Measurements from ENCODE around the gene NPRL2. TPM values are rescaled to one million over a fixed set of nuclear protein-coding genes. Genes with fewer than 3 reads are reported as not detected.

Gene NPRL2
- total RNA-seq, 1 experiment from 2014 or later = 20.6 TPM

GRCh38 chr3:50383750-50384149 is 33.2 kb upstream of the NPRL2 start:
- no peak for ATAC-seq
- H3K9me3 Mint-ChIP-seq = no peaks in the 10 kb centered on the region

GRCh38 chr3:50382722-50383121 is 32.1 kb upstream of the NPRL2 start:
- Mint-ChIP-seq H3K4me3 (no peak overlapping the region), H3K4me1 (0 out of 2 replicates have a peak, but pooled peaks cover 2% of the 10 kb centered on the region), H3K36me3 (no peaks in the 10 kb centered on the region), H3K27me3 (ENCODE audit: low read depth) (no peaks in the 10 kb centered on the region), H3K27ac (no peak overlapping the region), H3K9me3 (no peaks in the 10 kb centered on the region)
- ChIA-PET POLR2A (no interaction called here), CTCF (interaction anchor here (1.0 kb wide), 1 partner anchor 8 kb away, joined by 3 read pairs; no protein-coding TSS in a partner anchor)
- TF ChIP-seq RELA (CRISPR knock-in tag; IDR thresholded peaks at IDR 0.05; ENCODE audit: borderline replicate concordance) (no peak), ATF6 (CRISPR knock-in tag; IDR thresholded peaks at IDR 0.05) (no peak), ZNF512 (CRISPR knock-in tag; IDR thresholded peaks at IDR 0.05; ENCODE audit: borderline replicate concordance) (no peak)
- no peak for ATAC-seq
- no peak for DNase-seq (ENCODE audit: low spot score)

More at GRCh38 chr3:50383750-50384149, 33.2 kb upstream of the NPRL2 start:
- Mint-ChIP-seq H3K27ac (no peak overlapping the region), H3K36me3 (no peaks in the 10 kb centered on the region), H3K4me3 (no peak overlapping the region), H3K27me3 (ENCODE audit: low read depth) (no peaks in the 10 kb centered on the region), H3K4me1 (no peaks in the 10 kb centered on the region)
- no peak for TF ChIP-seq ZNF219 (CRISPR knock-in tag; IDR thresholded peaks at IDR 0.05; ENCODE audit: borderline replicate concordance)
- TF ChIP-seq NFYB (CRISPR knock-in tag; conservative IDR thresholded peaks at IDR 0.05; ENCODE audit: low read depth) = no peak
- TF ChIP-seq ZNF281 (CRISPR knock-in tag; IDR thresholded peaks at IDR 0.05) = no peak
- no peak for TF ChIP-seq NR2C2 (CRISPR knock-in tag; IDR thresholded peaks at IDR 0.05)
- TF ChIP-seq NFATC4 (CRISPR knock-in tag; IDR thresholded peaks at IDR 0.05) = no peak
- TF ChIP-seq ATF2 (CRISPR knock-in tag; IDR thresholded peaks at IDR 0.05; ENCODE audit: borderline replicate concordance, low read depth) = no peak
- TF ChIP-seq GTF2I (CRISPR knock-in tag; conservative IDR thresholded peaks at IDR 0.05) = no peak
- no peak for TF ChIP-seq ZNF512 (CRISPR knock-in tag; IDR thresholded peaks at IDR 0.05; ENCODE audit: borderline replicate concordance)
- no peak for TF ChIP-seq FOXP1 (CRISPR knock-in tag; IDR thresholded peaks at IDR 0.05; ENCODE audit: borderline replicate concordance)
- TF ChIP-seq ATF6 (CRISPR knock-in tag; IDR thresholded peaks at IDR 0.05) = no peak
- TF ChIP-seq TEAD1 (CRISPR knock-in tag; IDR thresholded peaks at IDR 0.05) = no peak
- CTCF ChIA-PET = interaction anchor here (1.0 kb wide), 1 partner anchor 9 kb away, joined by 3 read pairs; no protein-coding TSS in a partner anchor
- DNase-seq (ENCODE audit: low spot score) = no peak
- POLR2A ChIA-PET = no interaction called here

Measured in WTC11 (cell line).